Caco-2 (cell line): ENCODE results near the gene UCKL1. TPM values are rescaled to one million over a fixed set of nuclear protein-coding genes. Genes with fewer than 3 reads are reported as not detected.
A peak's percentile ranks its signal among the peaks of the same experiment; 100 is the strongest.

Experiments
- BruUV-seq: library from RNA; stranded (reverse); fragments of 400-500 nt; replicated peaks from 2 replicates; lab custom pipeline; 2021; lab: Mats Ljungman, UMichigan
- CTCF ChIA-PET: fragments of 300-600 bp; sonication (Branson Sonifier 250); formaldehyde crosslinking; loops from one replicate; lab custom pipeline; 2022; ENCODE audit warnings: antibody characterized with exemption; lab: Charles Lee
- POLR2A ChIA-PET: fragments of 300-600 bp; sonication (Branson Sonifier 250); formaldehyde crosslinking; loops from one replicate; lab custom pipeline; 2022; ENCODE audit warnings: antibody characterized with exemption; lab: Charles Lee
- DNase-seq, 2 experiments: peaks; one replicate each; pipeline versions ENCODE4 v3.0.0 to v3.0.0-alpha.2; 2020 to 2022
- H3K27me3 ChIP-seq: replicated peaks from 2 replicates; pipeline ENCODE4 v1.6.0; 2011; ENCODE audit warnings: low read length; ENCODE audit not compliant: control insufficient read depth, insufficient read depth
- H3K36me3 ChIP-seq: 2 replicates; pipeline ENCODE4 v1.5.1; 2011; ENCODE audit warnings: low read length; ENCODE audit not compliant: control insufficient read depth, insufficient read depth
- H3K4me1 ChIP-seq: fragments of 250-450 bp; sonication (Bioruptor Pico); 2 replicates; pipeline ENCODE4 v1.5.1; 2020; ENCODE audit warnings: mild to moderate bottlenecking
- H3K4me3 ChIP-seq: 2 replicates; pipeline ENCODE4 v1.5.1; 2011; ENCODE audit warnings: low read depth, mild to moderate bottlenecking, control low read depth, low read length
- H3K9me3 ChIP-seq: fragments of 250-450 bp; sonication (Bioruptor Pico); 2 replicates; pipeline ENCODE4 v1.5.1; 2020; ENCODE audit warnings: mild to moderate bottlenecking, moderate library complexity
- H3K27ac Mint-ChIP-seq: one replicate; pipeline ENCODE4 v1.8.0; 2022; ENCODE audit warnings: mixed read lengths; ENCODE audit not compliant: unreplicated experiment
- H3K27me3 Mint-ChIP-seq: one replicate; pipeline ENCODE4 v1.8.0; 2022; ENCODE audit warnings: mixed read lengths; ENCODE audit not compliant: insufficient read depth, unreplicated experiment
- H3K36me3 Mint-ChIP-seq: one replicate; pipeline ENCODE4 v1.8.0; 2022; ENCODE audit warnings: mild to moderate bottlenecking, mixed read lengths; ENCODE audit not compliant: insufficient read depth, unreplicated experiment
- H3K4me1 Mint-ChIP-seq: one replicate; pipeline ENCODE4 v1.8.0; 2022; ENCODE audit warnings: low read depth, mixed read lengths; ENCODE audit not compliant: unreplicated experiment
- H3K4me3 Mint-ChIP-seq: one replicate; pipeline ENCODE4 v1.8.0; 2022; ENCODE audit warnings: mild to moderate bottlenecking, moderate library complexity, mixed read lengths; ENCODE audit not compliant: unreplicated experiment
- H3K9me3 Mint-ChIP-seq: one replicate; pipeline ENCODE4 v1.8.0; 2022; ENCODE audit warnings: mixed read lengths; ENCODE audit not compliant: unreplicated experiment
- intact Hi-C: fragments of 100-400 bp; cut with micrococcal nuclease; formaldehyde crosslinking; loops from one replicate; pipeline ENCODE4 v1.10.0; 2022; ENCODE audit not compliant: unreplicated experiment
- total RNA-seq: library from RNA; stranded (reverse); gene quantifications from 2 replicates; pipeline ENCODE4 v1.2.3, GENCODE V29; 2022
- TF ChIP-seq, protein P1 (sequence below), 2 experiments: fragments of 200-600 bp in 1 of 2; IDR thresholded peaks; 1 replicate in 1 of 2; 2 replicates in 1 of 2; pipeline versions ENCODE4 v1.5.1 to v1.8.0; 2011 to 2022; ENCODE audit warnings: antibody characterized with exemption in 1 of 2, control low read depth in 1 of 2, inconsistent platforms in 1 of 2, low read depth in 1 of 2, low read length in 1 of 2, mild to moderate bottlenecking in 1 of 2, moderate library complexity in 1 of 2; ENCODE audit not compliant: insufficient read depth in 1 of 2, severe bottlenecking in 1 of 2, unreplicated experiment in 1 of 2

The UCKL1 gene
- total RNA-seq, 1 experiment from 2014 or later, result 101 TPM

DNA sequence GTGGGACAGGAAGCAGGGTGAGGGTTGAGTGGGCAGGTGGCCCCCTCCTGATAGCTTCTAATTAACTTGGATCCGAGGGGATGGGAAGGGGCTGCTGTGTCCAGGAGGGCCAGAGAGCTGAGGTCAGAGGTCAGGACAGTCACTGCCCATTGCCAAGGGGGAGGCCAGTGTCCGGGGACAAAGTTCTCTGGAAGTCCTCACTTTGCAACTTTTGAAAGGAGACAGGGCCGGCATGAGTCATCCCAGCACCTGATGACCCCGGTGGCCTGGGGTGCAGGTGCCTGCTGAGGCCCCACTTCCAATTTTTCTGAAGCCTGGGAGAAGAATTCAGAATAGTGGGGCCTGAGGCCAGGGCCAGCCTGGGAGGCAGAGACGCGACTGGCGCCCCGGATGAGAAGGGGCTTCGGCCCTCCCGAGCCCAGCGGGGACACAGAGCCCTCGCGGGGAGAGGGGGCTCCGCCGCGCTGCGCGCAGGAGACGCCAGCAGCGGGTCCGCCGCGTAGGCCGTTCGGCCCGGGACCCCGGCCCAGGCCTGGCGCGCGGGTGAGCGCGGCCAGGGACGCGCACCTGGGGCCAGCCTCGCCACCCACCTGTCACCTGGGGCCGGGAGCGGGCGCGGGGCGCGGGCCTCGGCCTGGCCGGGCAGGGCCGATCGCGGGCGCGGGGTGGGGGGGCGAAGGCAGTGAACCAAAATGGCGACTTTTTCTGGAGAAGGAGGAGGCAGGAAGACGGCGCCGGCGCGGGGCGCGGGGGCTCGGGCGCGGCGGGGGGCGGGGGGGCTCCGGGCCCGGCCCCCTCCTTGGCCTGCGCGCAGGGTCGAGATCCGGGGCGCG, 12.9 kb upstream of the UCKL1 start:
- intact Hi-C loops, result loop anchor here (1.0 kb wide), 1 partner anchor 12 kb away; no protein-coding TSS in a partner anchor
- ChIA-PET POLR2A (interaction anchor here (0.5 to 1.4 kb wide), 2 partner anchors 104 to 287 kb away, joined by 3 read pairs; partner anchors contain the start of genes PCMTD2 and TPD52L2), CTCF (interaction anchor here (0.9 kb wide), 1 partner anchor 69 kb away, joined by 3 read pairs; no protein-coding TSS in a partner anchor)
- Mint-ChIP-seq H3K9me3 (peaks cover 10% of the 10 kb centered on the region), H3K4me1 (peaks cover 14% of the 10 kb centered on the region), H3K36me3 (peaks cover 40% of the 10 kb centered on the region), H3K27me3 (peaks cover 3% of the 10 kb centered on the region), H3K27ac (peak overlapping the region; percentile 33), H3K4me3 (peak overlapping the region; percentile 69)
- no TSS peak for BruUV-seq
- DNase-seq, result peak; percentile 69 to 74
- H3K27me3 ChIP-seq, result no peaks in the 10 kb centered on the region
- peaks cover 21% of the 10 kb centered on the region for H3K4me1 ChIP-seq
- peaks cover 20% of the 10 kb centered on the region for H3K9me3 ChIP-seq
- peaks cover 15% of the 10 kb centered on the region for H3K36me3 ChIP-seq
- peak overlapping the region; percentile 78 for H3K4me3 ChIP-seq
- TF ChIP-seq, protein P1, sequence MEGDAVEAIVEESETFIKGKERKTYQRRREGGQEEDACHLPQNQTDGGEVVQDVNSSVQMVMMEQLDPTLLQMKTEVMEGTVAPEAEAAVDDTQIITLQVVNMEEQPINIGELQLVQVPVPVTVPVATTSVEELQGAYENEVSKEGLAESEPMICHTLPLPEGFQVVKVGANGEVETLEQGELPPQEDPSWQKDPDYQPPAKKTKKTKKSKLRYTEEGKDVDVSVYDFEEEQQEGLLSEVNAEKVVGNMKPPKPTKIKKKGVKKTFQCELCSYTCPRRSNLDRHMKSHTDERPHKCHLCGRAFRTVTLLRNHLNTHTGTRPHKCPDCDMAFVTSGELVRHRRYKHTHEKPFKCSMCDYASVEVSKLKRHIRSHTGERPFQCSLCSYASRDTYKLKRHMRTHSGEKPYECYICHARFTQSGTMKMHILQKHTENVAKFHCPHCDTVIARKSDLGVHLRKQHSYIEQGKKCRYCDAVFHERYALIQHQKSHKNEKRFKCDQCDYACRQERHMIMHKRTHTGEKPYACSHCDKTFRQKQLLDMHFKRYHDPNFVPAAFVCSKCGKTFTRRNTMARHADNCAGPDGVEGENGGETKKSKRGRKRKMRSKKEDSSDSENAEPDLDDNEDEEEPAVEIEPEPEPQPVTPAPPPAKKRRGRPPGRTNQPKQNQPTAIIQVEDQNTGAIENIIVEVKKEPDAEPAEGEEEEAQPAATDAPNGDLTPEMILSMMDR (IDR thresholded peaks at IDR 0.05; ENCODE audit: insufficient read depth in 1 of 2, low read depth in 1 of 2, low read length in 1 of 2, severe bottlenecking in 1 of 2, unreplicated experiment in 1 of 2), result no peak

DNA sequence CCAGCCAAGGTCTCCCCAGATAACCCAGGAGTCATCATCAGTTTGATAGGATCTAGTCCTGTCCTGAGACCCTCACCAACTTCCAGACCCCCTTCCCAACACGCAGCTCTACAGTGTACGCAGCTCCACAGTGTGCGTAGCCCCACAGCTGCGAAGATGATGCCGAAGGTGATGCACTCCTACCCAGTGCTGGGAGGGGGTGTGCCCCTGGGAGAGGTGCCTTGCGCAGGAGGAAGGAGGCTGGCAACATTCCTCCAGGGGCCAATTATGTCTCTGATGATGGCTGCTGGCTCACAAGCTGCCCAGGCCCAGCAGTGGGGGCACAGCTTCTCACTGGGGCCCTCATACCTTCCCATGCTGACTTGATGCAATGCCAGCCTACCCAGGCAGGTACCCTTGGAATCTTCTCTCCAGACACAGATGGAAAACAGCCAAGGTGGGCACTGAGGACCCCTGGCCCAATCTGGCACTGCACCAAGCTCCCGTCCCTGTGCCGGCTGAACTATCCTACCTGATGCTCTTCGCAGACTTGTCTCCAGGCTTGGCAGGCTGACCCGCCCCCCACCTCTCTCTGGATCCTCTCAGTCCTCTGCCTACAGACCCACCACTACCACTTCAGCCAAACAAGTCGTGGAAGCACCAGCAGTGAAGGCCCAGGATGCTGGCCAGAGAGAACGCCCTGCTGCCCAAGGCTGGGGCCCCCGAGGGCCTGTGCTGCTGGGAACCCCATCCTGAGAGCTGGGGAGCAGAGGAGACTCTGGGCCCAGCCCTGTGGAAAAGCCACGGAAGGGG, 12.1 kb upstream of the UCKL1 start:
- intact Hi-C loops, result no loop called here
- peaks cover 20% of the 10 kb centered on the region for H3K36me3 ChIP-seq
- peaks cover 17% of the 10 kb centered on the region for H3K4me1 ChIP-seq
- no peaks in the 10 kb centered on the region for H3K27me3 ChIP-seq
- Mint-ChIP-seq H3K9me3 (peaks cover 10% of the 10 kb centered on the region), H3K27me3 (peaks cover 3% of the 10 kb centered on the region), H3K4me1 (peaks cover 9% of the 10 kb centered on the region), H3K36me3 (peaks cover 43% of the 10 kb centered on the region), H3K4me3 (peak overlapping the region; percentile 69), H3K27ac (peak overlapping the region; percentile 33)
- ChIA-PET POLR2A (interaction anchor here (1.4 kb wide), 1 partner anchor 103 kb away, joined by 3 read pairs; the partner anchor contains the start of gene TPD52L2), CTCF (interaction anchor here (0.9 kb wide), 1 partner anchor 70 kb away, joined by 3 read pairs; no protein-coding TSS in a partner anchor)
- peak overlapping the region; percentile 78 for H3K4me3 ChIP-seq
- H3K9me3 ChIP-seq, result peaks cover 23% of the 10 kb centered on the region
- TF ChIP-seq, protein P1 (IDR thresholded peaks at IDR 0.05; ENCODE audit: insufficient read depth in 1 of 2, low read depth in 1 of 2, low read length in 1 of 2, severe bottlenecking in 1 of 2, unreplicated experiment in 1 of 2), result no peak
- peak in 1 of 2 experiments; percentile 58 for DNase-seq
- BruUV-seq, result TSS peak; percentile 33
